Measurements from ENCODE around the gene VGLL4. TPM values are rescaled to one million over a fixed set of nuclear protein-coding genes. Genes with fewer than 3 reads are reported as not detected.

VGLL4 gene
- total RNA-seq, 2 donors from 2014 or later = 47.5 to 49.7 TPM

GRCh38 chr3:11671648-11672100 lies 28.0 kb upstream of the VGLL4 start:
- Histone ChIP-seq H3K27me3 (ENCODE audit: control insufficient read depth, insufficient read depth, low read length, poor library complexity, severe bottlenecking) (no peaks in the 10 kb centered on the region), H3K27ac (ENCODE audit: low read depth, low read length) (no peak overlapping the region), H3K36me3 (ENCODE audit: control insufficient read depth, insufficient read depth, low read length) (no peaks in the 10 kb centered on the region), H3K9ac (ENCODE audit: extremely low read depth, low read length, poor library complexity, severe bottlenecking) (no peak overlapping the region), H3K9me3 (ENCODE audit: control insufficient read depth, low read length) (no peaks in the 10 kb centered on the region), H3K4me1 (ENCODE audit: control insufficient read depth, insufficient read depth, low read length) (no peaks in the 10 kb centered on the region), H3K4me3 (ENCODE audit: low read length) (no peak overlapping the region)
- TF ChIP-seq CTCF (conservative IDR thresholded peaks at IDR 0.05) = no peak
- Mint-ChIP-seq H3K4me3 (no peak overlapping the region), H3K4me1 (peaks cover 11% of the 10 kb centered on the region), H3K27ac (no peak overlapping the region), H3K9me3 (no peaks in the 10 kb centered on the region), H3K36me3 (ENCODE audit: low read depth) (no peaks in the 10 kb centered on the region), H3K27me3 (ENCODE audit: insufficient read depth) (no peaks in the 10 kb centered on the region)
- no peak for DNase-seq
- WGBS, 2 experiments (ENCODE audit: insufficient coverage in 1 of 2, insufficient read length in 1 of 2) = 87 to 91% methylated on average over 3 to 4 of the region's 4 CpGs

- no peak overlapping the region for H3K4me3 ChIP-seq (ENCODE audit: low read length)
- TF ChIP-seq CTCF (conservative IDR thresholded peaks at IDR 0.05) = no peak
- Mint-ChIP-seq H3K36me3 (ENCODE audit: low read depth) (peaks cover 5% of the 10 kb centered on the region), H3K27ac (peak overlapping the region; percentile 0), H3K4me3 (no peak overlapping the region), H3K27me3 (ENCODE audit: insufficient read depth) (no peaks in the 10 kb centered on the region), H3K4me1 (peaks cover 11% of the 10 kb centered on the region), H3K9me3 (no peaks in the 10 kb centered on the region)
- no peak for DNase-seq
- WGBS, 2 experiments (ENCODE audit: insufficient coverage in 1 of 2, insufficient read length in 1 of 2) = 75 to 79% methylated on average over 6 to 9 of the region's 9 CpGs
- no peaks in the 10 kb centered on the region for H3K4me1 ChIP-seq (ENCODE audit: control insufficient read depth, insufficient read depth, low read length)
- no peaks in the 10 kb centered on the region for H3K36me3 ChIP-seq (ENCODE audit: control insufficient read depth, insufficient read depth, low read length)
- no peak overlapping the region for H3K9ac ChIP-seq (ENCODE audit: extremely low read depth, low read length, poor library complexity, severe bottlenecking)
- H3K9me3 ChIP-seq (ENCODE audit: control insufficient read depth, low read length) = no peaks in the 10 kb centered on the region
- H3K27me3 ChIP-seq (ENCODE audit: control insufficient read depth, insufficient read depth, low read length, poor library complexity, severe bottlenecking) = no peaks in the 10 kb centered on the region
- no peak overlapping the region for H3K27ac ChIP-seq (ENCODE audit: low read depth, low read length)
Measured at GRCh38 chr3:11668243-11669235, 24.8 kb upstream of the VGLL4 start.

- H3K4me1 ChIP-seq (ENCODE audit: control insufficient read depth, insufficient read depth, low read length) = no peaks in the 10 kb centered on the region
- H3K4me3 ChIP-seq (ENCODE audit: low read length) = no peak overlapping the region
- no peak for TF ChIP-seq CTCF (conservative IDR thresholded peaks at IDR 0.05)
- no peak for DNase-seq
- no peaks in the 10 kb centered on the region for H3K9me3 ChIP-seq (ENCODE audit: control insufficient read depth, low read length)
- H3K36me3 ChIP-seq (ENCODE audit: control insufficient read depth, insufficient read depth, low read length) = no peaks in the 10 kb centered on the region
- Mint-ChIP-seq H3K4me3 (no peak overlapping the region), H3K27ac (peak overlapping the region; percentile 23), H3K4me1 (peaks cover 11% of the 10 kb centered on the region), H3K36me3 (ENCODE audit: low read depth) (peaks cover 5% of the 10 kb centered on the region), H3K27me3 (ENCODE audit: insufficient read depth) (no peaks in the 10 kb centered on the region), H3K9me3 (peaks cover 6% of the 10 kb centered on the region)
- H3K27ac ChIP-seq (ENCODE audit: low read depth, low read length) = no peak overlapping the region
- no peak overlapping the region for H3K9ac ChIP-seq (ENCODE audit: extremely low read depth, low read length, poor library complexity, severe bottlenecking)
- H3K27me3 ChIP-seq (ENCODE audit: control insufficient read depth, insufficient read depth, low read length, poor library complexity, severe bottlenecking) = no peaks in the 10 kb centered on the region
- WGBS, 2 experiments (ENCODE audit: insufficient coverage in 1 of 2, insufficient read length in 1 of 2) = 96 to 100% methylated on average over 4 to 10 of the region's 10 CpGs
Measured at GRCh38 chr3:11665331-11665730, 21.6 kb upstream of the VGLL4 start.
